Neural progenitor cell (in vitro differentiated cells): Measurements from ENCODE around the gene MAGI1.

ENCODE experiments used
- EZH2 ChIP-seq: fragments of 200-600 bp; sonication (generic); IDR thresholded peaks from 2 replicates; pipeline ENCODE4 v1.6.1; 2017; ENCODE audit warnings: antibody characterized with exemption, mild to moderate bottlenecking, moderate library complexity
- EZH2phosphoT487 ChIP-seq: fragments of 200-600 bp; sonication (generic); IDR thresholded peaks from 2 replicates; pipeline ENCODE4 v1.6.1; 2017; ENCODE audit warnings: antibody characterized with exemption
- TF ChIP-seq, protein P1 (sequence below): fragments of 200-600 bp; sonication (generic); IDR thresholded peaks from 2 replicates; pipeline ENCODE4 v1.5.1; 2017; ENCODE audit warnings: antibody characterized with exemption, mild to moderate bottlenecking

DNA sequence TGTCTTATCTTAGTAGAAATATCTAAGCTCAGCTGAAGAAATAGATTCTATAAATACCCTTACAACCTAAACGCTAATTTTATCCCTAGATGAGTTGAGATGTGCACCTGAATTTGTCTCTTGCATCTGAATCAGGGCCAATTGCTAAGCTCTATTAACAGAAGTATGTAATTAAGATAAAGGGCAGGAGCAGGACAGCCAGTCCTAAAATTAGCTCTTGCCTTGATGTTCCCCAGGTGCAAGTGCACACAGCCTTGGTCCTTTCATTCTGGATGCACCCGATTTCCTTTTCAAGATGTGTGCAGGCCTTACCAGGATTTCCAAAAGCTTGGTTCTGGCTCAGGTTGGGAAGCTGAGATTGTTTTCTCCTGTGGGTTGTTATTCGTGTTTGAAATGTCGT is 52.4 kb downstream of the MAGI1 start:
- TF ChIP-seq, protein P1, sequence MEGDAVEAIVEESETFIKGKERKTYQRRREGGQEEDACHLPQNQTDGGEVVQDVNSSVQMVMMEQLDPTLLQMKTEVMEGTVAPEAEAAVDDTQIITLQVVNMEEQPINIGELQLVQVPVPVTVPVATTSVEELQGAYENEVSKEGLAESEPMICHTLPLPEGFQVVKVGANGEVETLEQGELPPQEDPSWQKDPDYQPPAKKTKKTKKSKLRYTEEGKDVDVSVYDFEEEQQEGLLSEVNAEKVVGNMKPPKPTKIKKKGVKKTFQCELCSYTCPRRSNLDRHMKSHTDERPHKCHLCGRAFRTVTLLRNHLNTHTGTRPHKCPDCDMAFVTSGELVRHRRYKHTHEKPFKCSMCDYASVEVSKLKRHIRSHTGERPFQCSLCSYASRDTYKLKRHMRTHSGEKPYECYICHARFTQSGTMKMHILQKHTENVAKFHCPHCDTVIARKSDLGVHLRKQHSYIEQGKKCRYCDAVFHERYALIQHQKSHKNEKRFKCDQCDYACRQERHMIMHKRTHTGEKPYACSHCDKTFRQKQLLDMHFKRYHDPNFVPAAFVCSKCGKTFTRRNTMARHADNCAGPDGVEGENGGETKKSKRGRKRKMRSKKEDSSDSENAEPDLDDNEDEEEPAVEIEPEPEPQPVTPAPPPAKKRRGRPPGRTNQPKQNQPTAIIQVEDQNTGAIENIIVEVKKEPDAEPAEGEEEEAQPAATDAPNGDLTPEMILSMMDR, result no peak
- TF ChIP-seq EZH2phosphoT487 (no peak), EZH2 (no peak)
